ENCODE results near the gene PAPPA2. TPM values are rescaled to one million over a fixed set of nuclear protein-coding genes. Genes with fewer than 3 reads are reported as not detected.

Gene PAPPA2
- total and polyA plus RNA-seq, 8 donors: under 0.01 to 10.3 (median 0.29) TPM; not detected in 1

DNA sequence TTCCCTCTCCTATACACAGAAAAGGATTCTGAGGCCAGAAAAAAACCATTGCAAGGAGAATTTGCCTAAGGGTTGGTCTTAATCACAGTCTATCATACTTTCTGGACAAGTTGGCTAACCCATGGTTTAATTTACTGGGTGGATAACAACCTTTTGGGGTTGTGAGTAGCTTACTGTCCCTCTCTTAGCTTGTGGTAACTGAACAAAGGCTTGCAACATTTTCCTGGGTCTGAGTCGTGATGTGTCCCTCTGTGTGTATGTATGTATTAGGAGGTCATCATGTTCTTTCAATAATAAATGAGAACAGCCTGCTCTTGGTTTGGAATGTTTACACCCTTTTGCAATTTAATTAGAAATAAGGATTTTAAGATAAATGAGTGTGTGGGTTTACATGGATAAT lies 36.7 kb downstream of the PAPPA2 start:
- TF ChIP-seq CTCF (IDR thresholded peaks at IDR 0.05) (no peak), EP300 (IDR thresholded peaks at IDR 0.05) (no peak), POLR2A (IDR thresholded peaks at IDR 0.05) (no peak), POLR2AphosphoS5 (IDR thresholded peaks at IDR 0.05) (no peak)
- 27 to 55% (median 40%) methylated on average over 1 of the region's 1 CpG for WGBS, 5 donors
- no peaks in the 10 kb centered on the region for H3K36me3 ChIP-seq

DNA sequence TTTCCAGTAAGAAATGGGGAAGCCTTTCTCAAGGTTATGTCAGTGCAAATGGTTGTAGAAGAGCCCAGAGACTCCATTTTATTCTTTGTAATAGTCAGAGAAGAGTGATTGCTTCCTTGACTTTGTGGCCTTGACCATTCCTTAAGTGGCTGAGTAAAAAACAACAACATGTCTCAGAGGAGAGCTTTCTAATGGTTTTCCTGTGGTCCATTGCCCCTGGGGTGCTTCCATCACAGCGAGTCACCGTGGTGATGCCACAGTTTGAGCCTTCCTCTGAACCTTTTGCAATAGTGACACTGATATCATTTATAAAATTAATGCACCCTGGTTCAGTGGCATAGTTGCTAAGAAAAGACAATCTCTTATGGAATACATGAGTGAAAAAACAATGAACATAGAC lies 38.6 kb downstream of the PAPPA2 start:
- H3K36me3 ChIP-seq: no peaks in the 10 kb centered on the region
- H3K4me3 ChIP-seq: no peak overlapping the region
- DNase-seq: no peak
- no peaks in the 10 kb centered on the region for H3K9me3 ChIP-seq
- H3K4me1 ChIP-seq: no peaks in the 10 kb centered on the region
- 24 to 62% (median 49%) methylated on average over 2 of the region's 2 CpGs for WGBS, 5 donors
- H3K27me3 ChIP-seq: no peaks in the 10 kb centered on the region
- TF ChIP-seq CTCF (IDR thresholded peaks at IDR 0.05) (no peak), POLR2AphosphoS5 (IDR thresholded peaks at IDR 0.05) (no peak), EP300 (IDR thresholded peaks at IDR 0.05) (no peak)
- no peak overlapping the region for H3K27ac ChIP-seq
- intact Hi-C loops (cut with DNase I; ENCODE audit: low total_unique reads): no loop called here

More for the DNA sequence above, 36.7 kb downstream of the PAPPA2 start:
- DNase-seq: no peak
- no peak overlapping the region for H3K27ac ChIP-seq
- H3K27me3 ChIP-seq: no peaks in the 10 kb centered on the region
- H3K4me3 ChIP-seq: no peak overlapping the region
- intact Hi-C loops (cut with DNase I; ENCODE audit: low total_unique reads): no loop called here
- no peaks in the 10 kb centered on the region for H3K9me3 ChIP-seq
- H3K4me1 ChIP-seq: no peaks in the 10 kb centered on the region

DNA sequence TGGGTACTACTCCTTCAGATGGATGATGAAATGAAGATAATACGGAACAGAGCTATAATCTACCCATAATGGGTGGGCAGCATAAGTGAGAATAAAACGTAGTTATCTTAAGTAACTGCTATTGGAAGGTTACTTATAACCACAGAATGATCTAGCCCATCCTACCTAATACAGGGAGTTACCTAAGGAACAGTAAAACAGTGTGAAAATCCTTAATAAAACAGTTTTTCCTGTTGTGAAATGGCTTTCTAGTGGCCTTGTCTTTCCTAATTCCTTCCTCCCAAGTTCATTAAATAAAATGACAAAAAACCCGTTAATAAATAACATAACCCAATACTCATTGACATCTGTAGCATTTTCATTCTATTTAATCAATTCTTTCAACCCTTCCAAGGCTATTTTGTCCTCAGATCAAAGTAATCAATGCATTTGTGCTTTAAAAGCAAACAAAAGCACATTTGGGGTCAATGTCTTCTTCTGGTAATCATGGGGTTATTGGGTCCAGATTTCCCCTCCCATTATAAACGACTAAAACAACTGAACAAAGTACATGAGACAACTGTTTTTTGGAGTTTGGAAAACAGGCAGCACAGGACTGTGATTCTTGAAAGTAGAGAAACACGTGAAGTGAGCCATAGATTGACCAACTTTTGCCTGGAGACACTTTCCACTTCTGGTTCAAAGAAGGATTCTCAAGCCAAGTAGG lies 42.0 kb downstream of the PAPPA2 start:
- H3K4me3 ChIP-seq: no peak overlapping the region
- DNase-seq: no peak
- H3K4me1 ChIP-seq: no peaks in the 10 kb centered on the region
- TF ChIP-seq POLR2A (IDR thresholded peaks at IDR 0.05): no peak
- TF ChIP-seq CTCF (IDR thresholded peaks at IDR 0.05): no peak
- TF ChIP-seq POLR2AphosphoS5 (IDR thresholded peaks at IDR 0.05): no peak
- TF ChIP-seq EP300 (IDR thresholded peaks at IDR 0.05): no peak
- WGBS, 5 donors: 48 to 55% (median 54%) methylated on average over 5 of the region's 5 CpGs
- no peaks in the 10 kb centered on the region for H3K9me3 ChIP-seq
- no peaks in the 10 kb centered on the region for H3K27me3 ChIP-seq
- H3K36me3 ChIP-seq: no peaks in the 10 kb centered on the region
- H3K27ac ChIP-seq: no peak overlapping the region
- intact Hi-C loops (cut with DNase I; ENCODE audit: low total_unique reads): no loop called here

GRCh38 chr1:176512966-176513365 lies 50.0 kb downstream of the PAPPA2 start:
- DNase-seq: no peak
- no peaks in the 10 kb centered on the region for H3K27me3 ChIP-seq
- no peaks in the 10 kb centered on the region for H3K36me3 ChIP-seq
- H3K27ac ChIP-seq: no peak overlapping the region
- no peak overlapping the region for H3K4me3 ChIP-seq
- intact Hi-C loops (cut with DNase I; ENCODE audit: low total_unique reads): no loop called here
- H3K4me1 ChIP-seq: no peaks in the 10 kb centered on the region
- no peak for TF ChIP-seq POLR2AphosphoS5 (IDR thresholded peaks at IDR 0.05)
- no peaks in the 10 kb centered on the region for H3K9me3 ChIP-seq

- no peak overlapping the region for H3K27ac ChIP-seq
- TF ChIP-seq POLR2AphosphoS5 (IDR thresholded peaks at IDR 0.05): no peak
- TF ChIP-seq POLR2A (IDR thresholded peaks at IDR 0.05): no peak
- TF ChIP-seq CTCF (IDR thresholded peaks at IDR 0.05): no peak
- TF ChIP-seq EP300 (IDR thresholded peaks at IDR 0.05): no peak
- H3K36me3 ChIP-seq: no peaks in the 10 kb centered on the region
- H3K9me3 ChIP-seq: no peaks in the 10 kb centered on the region
- H3K27me3 ChIP-seq: no peaks in the 10 kb centered on the region
- no peaks in the 10 kb centered on the region for H3K4me1 ChIP-seq
- no peak overlapping the region for H3K4me3 ChIP-seq
- intact Hi-C loops (cut with DNase I; ENCODE audit: low total_unique reads): no loop called here
- DNase-seq: peak in 1 of 2 donors; percentile 22
- WGBS, 5 donors: 38 to 65% (median 58%) methylated on average over 3 of the region's 3 CpGs
Observed at GRCh38 chr1:176515310-176515709, 52.3 kb downstream of the PAPPA2 start.

Data from stomach (tissue), 9 donors.